ENCODE measurements around the gene VEZF1. TPM values are rescaled to one million over a fixed set of nuclear protein-coding genes. Genes with fewer than 3 reads are reported as not detected.

Gene VEZF1
- polyA plus RNA-seq, 2 of the 4 experiments (the other 2 are of a cell fraction) = 50.3 to 57.7 TPM

GRCh38 chr17:58005728-58006559, 17.9 kb upstream of the VEZF1 start:
- DNase-seq (ENCODE audit: low read depth in 1 of 2, low spot score in 1 of 2) (no peak), FAIRE-seq (no peak), ATAC-seq (peak in 1 of 2 experiments; percentile 6; a peak in 3 of 6 replicates)
- POLR2A ChIA-PET = interaction anchor here (1.0 to 3.9 kb wide), 13 partner anchors 10 to 182 kb away, joined by 3 to 86 read pairs (median 10); partner anchors contain the start of genes CUEDC1, DYNLL2, MRPS23 and VEZF1
- Histone ChIP-seq H3K4me3 (peak overlapping the region; percentile 71), H3K9me3 (no peaks in the 10 kb centered on the region), H3K4me2 (peak overlapping the region; percentile 89), H3K4me1 (peaks cover 51% of the 10 kb centered on the region), H3K27ac (peak overlapping the region; percentile 95 to 97)
- no peak for TF ChIP-seq GATA3 (IDR thresholded peaks at IDR 0.05; ENCODE audit: borderline replicate concordance)
- 0 out of 2 replicates have a peak, but pooled peaks have one; percentile 16 for TF ChIP-seq USF2 (IDR thresholded peaks at IDR 0.05)
- 0 out of 2 replicates have a peak, but pooled peaks have one; percentile 6 for TF ChIP-seq MAX (IDR thresholded peaks at IDR 0.05)
- TF ChIP-seq HDAC2 (IDR thresholded peaks at IDR 0.05) = no peak
- WGBS (ENCODE audit: missing lambda C conversion rate) = 2% methylated on average over 36 of the region's 36 CpGs
- CTCF ChIA-PET = interaction anchor here (0.8 to 26.3 kb wide), 7 partner anchors 10 to 173 kb away, joined by 3 to 1377 read pairs (median 9); partner anchors contain the start of gene MRPS23

- POLR2A ChIA-PET = interaction anchor here (1.0 to 2.7 kb wide), 2 partner anchors 9 to 78 kb away, joined by 3 to 41 read pairs; partner anchors contain the start of gene DYNLL2
- Histone ChIP-seq H3K4me1 (peaks cover 57% of the 10 kb centered on the region), H3K27ac (peak overlapping the region; percentile 95 to 97; a peak in 5 of 6 replicates), H3K9me3 (no peaks in the 10 kb centered on the region), H3K4me2 (peak overlapping the region; percentile 89), H3K4me3 (peak overlapping the region; percentile 71)
- ATAC-seq (no peak), DNase-seq (ENCODE audit: low read depth in 1 of 2, low spot score in 1 of 2) (peak in 1 of 2 experiments; percentile 57), FAIRE-seq (peak; percentile 43)
- CTCF ChIA-PET = interaction anchor here (0.8 to 26.3 kb wide), 6 partner anchors 10 to 172 kb away, joined by 3 to 1377 read pairs (median 14); partner anchors contain the start of gene MRPS23
- TF ChIP-seq FOXS1 (CRISPR knock-in tag; IDR thresholded peaks at IDR 0.05) (no peak), FOSB (CRISPR knock-in tag; IDR thresholded peaks at IDR 0.05) (0 out of 2 replicates have a peak, but pooled peaks have one; percentile 9), ESRRA (IDR thresholded peaks at IDR 0.05; ENCODE audit: borderline replicate concordance, low read length) (no peak), MAX (IDR thresholded peaks at IDR 0.05) (0 out of 2 replicates have a peak, but pooled peaks have one; percentile 12), TP53 (CRISPR knock-in tag; IDR thresholded peaks at IDR 0.05) (no peak), JUN (IDR thresholded peaks at IDR 0.05) (0 out of 5 replicates have a peak, but pooled peaks of 1 of the 2 experiments have one; percentile 34), TFCP2L1 (CRISPR knock-in tag; IDR thresholded peaks at IDR 0.05) (no peak), EP300 (IDR thresholded peaks at IDR 0.05) (no peak), NPAS2 (CRISPR knock-in tag; IDR thresholded peaks at IDR 0.05; ENCODE audit: borderline replicate concordance) (no peak), HOXA7 (CRISPR knock-in tag; IDR thresholded peaks at IDR 0.05) (peak; percentile 14; the same call in 1 of the 2 replicates), SREBF2 (IDR thresholded peaks at IDR 0.05) (no peak), ZC3H11A (IDR thresholded peaks at IDR 0.05) (no peak), PBX3 (IDR thresholded peaks at IDR 0.05) (0 out of 2 replicates have a peak, but pooled peaks have one; percentile 9), REST (IDR thresholded peaks at IDR 0.05) (no peak), HMGXB4 (CRISPR knock-in tag; IDR thresholded peaks at IDR 0.05; ENCODE audit: borderline replicate concordance) (no peak), ELK1 (IDR thresholded peaks at IDR 0.05; ENCODE audit: low read depth, low read length) (no peak), HEYL (CRISPR knock-in tag; IDR thresholded peaks at IDR 0.05) (no peak), ATOH8 (CRISPR knock-in tag; IDR thresholded peaks at IDR 0.05; ENCODE audit: low read depth) (no peak), POLR2A (IDR thresholded peaks at IDR 0.05; ENCODE audit: low read length) (no peak)
- 12% methylated on average over 12 of the region's 12 CpGs for WGBS (ENCODE audit: missing lambda C conversion rate)
Measured at GRCh38 chr17:58005031-58005727, 17.1 kb upstream of the VEZF1 start.

All from A549 (cell line).